PC-9 (cell line): ENCODE measurements around the gene CCL19.

Source experiments
- CTCF ChIP-seq: fragments of 200-600 bp; sonication (generic); conservative IDR thresholded peaks from 2 replicates; pipeline ENCODE4 v1.6.1; 2017; ENCODE audit warnings: mixed run types, antibody characterized with exemption, mild to moderate bottlenecking, moderate library complexity
- EZH2 ChIP-seq: fragments of 200-600 bp; sonication (generic); IDR thresholded peaks from 2 replicates; pipeline ENCODE4 v1.8.0; 2017; ENCODE audit warnings: antibody characterized with exemption, low read depth

GRCh38 chr9:34701023-34701768 lies 10.1 kb upstream of the CCL19 start:
- TF ChIP-seq CTCF, result peak; percentile 77
- TF ChIP-seq EZH2, result no peak
